ENCODE results near the gene ZNF716. TPM values are rescaled to one million over a fixed set of nuclear protein-coding genes. Genes with fewer than 3 reads are reported as not detected.
"Not testable (repeated sequence)": the region's sequence is repeated elsewhere in the genome, so short reads cannot be mapped to it uniquely, and the experiment has no call there.

Gene ZNF716
- total and polyA plus RNA-seq, 4 experiments from 2014 or later = not detected

DNA sequence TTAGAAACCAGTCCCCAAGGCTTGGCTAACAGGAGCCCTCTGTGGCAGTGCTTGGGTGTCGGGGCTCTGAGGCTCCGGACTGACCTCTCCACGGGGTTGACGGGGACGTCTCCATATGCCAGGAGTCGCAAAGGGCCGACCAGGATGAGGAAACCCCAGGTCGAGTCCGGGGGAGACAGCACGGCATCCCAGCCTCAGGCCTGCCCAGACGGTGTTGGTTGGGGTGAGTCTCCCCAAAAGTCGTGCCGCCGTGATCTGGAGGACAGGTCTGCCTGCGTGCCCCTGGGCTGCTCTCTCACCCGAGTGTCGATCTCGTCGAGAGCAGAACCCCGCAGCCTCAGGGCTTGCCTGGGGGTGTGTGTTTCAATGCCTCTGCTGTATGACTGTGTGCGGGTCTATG lies 35.0 kb downstream of the ZNF716 start:
- H3K4me3 Mint-ChIP-seq; H3K27ac ChIP-seq (ENCODE audit: low read depth, low read length); POLR2A ChIA-PET (ENCODE audit: partially characterized antibody); intact Hi-C loops (cut with micrococcal nuclease); H3K27me3 Mint-ChIP-seq; H3K4me1 Mint-ChIP-seq; H3K27me3 ChIP-seq (ENCODE audit: insufficient read depth, low read length); CTCF ChIA-PET (ENCODE audit: partially characterized antibody); H3K4me3 ChIP-seq (ENCODE audit: low read length in 2 of 2); H3K36me3 ChIP-seq (ENCODE audit: insufficient read depth, low read length); H3K4me1 ChIP-seq (ENCODE audit: insufficient read depth, low read length); H3K36me3 Mint-ChIP-seq; DNase-seq: not testable (repeated sequence)
- peaks cover 0 to 29% of the 10 kb centered on the region in 2 donors for H3K9me3 ChIP-seq (ENCODE audit: control insufficient read depth in 1 of 2, low read length in 2 of 2)
- peaks cover 0 to 30% (median 16%) of the 10 kb centered on the region in 8 donors for H3K9me3 Mint-ChIP-seq
- peak overlapping the region in 1 of 7 donors; percentile 48 for H3K27ac Mint-ChIP-seq

DNA sequence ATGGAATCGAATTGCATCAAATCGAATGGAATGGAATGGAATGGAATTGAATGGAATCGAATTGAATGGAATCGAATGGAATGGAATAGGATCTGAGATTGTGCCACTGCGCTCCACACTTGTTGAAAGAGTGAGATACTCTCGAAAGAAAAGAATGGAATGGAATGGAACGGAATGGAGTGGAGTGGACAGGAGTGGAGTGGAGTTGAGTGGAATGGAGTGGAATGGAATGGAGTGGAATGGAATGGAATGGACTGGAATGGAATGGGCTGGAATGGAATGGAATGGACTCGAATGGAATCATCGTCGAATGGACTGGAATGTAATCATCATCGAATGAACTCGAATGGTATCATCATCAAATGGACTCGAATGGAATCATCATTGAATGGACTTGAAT lies 38.0 kb downstream of the ZNF716 start:
- peaks cover 0 to 22% (median 11%) of the 10 kb centered on the region in 8 donors for H3K9me3 Mint-ChIP-seq
- peaks cover 0 to 34% of the 10 kb centered on the region in 2 donors for H3K9me3 ChIP-seq (ENCODE audit: control insufficient read depth in 1 of 2, low read length in 2 of 2)

DNA sequence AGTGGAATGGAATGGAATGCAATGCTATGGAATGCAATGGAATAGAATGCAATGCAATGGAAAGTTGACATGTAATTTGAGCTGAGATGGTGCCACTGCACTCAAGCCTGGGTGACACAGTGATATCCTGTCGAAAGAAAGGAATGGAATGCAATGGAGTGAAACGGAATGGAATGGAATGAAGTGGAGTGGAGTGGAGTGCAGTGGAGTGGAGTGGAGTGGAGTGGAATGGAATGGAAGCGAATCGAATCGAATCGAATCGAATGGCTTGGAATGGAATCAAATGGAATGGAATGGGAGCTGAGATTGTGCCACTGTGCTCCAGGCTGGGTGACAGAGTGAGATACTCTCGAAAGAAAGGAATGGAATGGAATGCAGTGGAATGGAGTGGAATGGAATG lies 45.1 kb downstream of the ZNF716 start:
- POLR2A ChIA-PET (ENCODE audit: partially characterized antibody); H3K4me1 ChIP-seq (ENCODE audit: insufficient read depth, low read length); H3K27ac ChIP-seq (ENCODE audit: low read depth, low read length); CTCF ChIA-PET (ENCODE audit: partially characterized antibody); H3K4me1 Mint-ChIP-seq; H3K36me3 Mint-ChIP-seq; H3K36me3 ChIP-seq (ENCODE audit: insufficient read depth, low read length); intact Hi-C loops (cut with micrococcal nuclease); H3K27ac Mint-ChIP-seq; H3K27me3 Mint-ChIP-seq; H3K4me3 Mint-ChIP-seq; H3K4me3 ChIP-seq (ENCODE audit: low read length in 2 of 2); H3K27me3 ChIP-seq (ENCODE audit: insufficient read depth, low read length); DNase-seq: not testable (repeated sequence)
- H3K9me3 Mint-ChIP-seq = peaks cover 0 to 18% (median 3%) of the 10 kb centered on the region in 8 donors
- peaks cover 0 to 19% of the 10 kb centered on the region in 2 donors for H3K9me3 ChIP-seq (ENCODE audit: control insufficient read depth in 1 of 2, low read length in 2 of 2)

More for the DNA sequence above, 38.0 kb downstream of the ZNF716 start:
- ChIA-PET POLR2A (ENCODE audit: partially characterized antibody) (no interaction called here), CTCF (ENCODE audit: partially characterized antibody) (no interaction called here)
- intact Hi-C loops (cut with micrococcal nuclease) = no loop called here
- DNase-seq = no peak
- no peaks in the 10 kb centered on the region for H3K36me3 ChIP-seq (ENCODE audit: insufficient read depth, low read length)
- Mint-ChIP-seq H3K27me3 (no peaks in the 10 kb centered on the region), H3K27ac (no peak overlapping the region), H3K4me3 (no peak overlapping the region), H3K4me1 (no peaks in the 10 kb centered on the region), H3K36me3 (no peaks in the 10 kb centered on the region)
- no peak overlapping the region for H3K4me3 ChIP-seq (ENCODE audit: low read length in 2 of 2)
- H3K4me1 ChIP-seq (ENCODE audit: insufficient read depth, low read length) = no peaks in the 10 kb centered on the region
- H3K27ac ChIP-seq (ENCODE audit: low read depth, low read length) = no peak overlapping the region
- no peaks in the 10 kb centered on the region for H3K27me3 ChIP-seq (ENCODE audit: insufficient read depth, low read length)

DNA sequence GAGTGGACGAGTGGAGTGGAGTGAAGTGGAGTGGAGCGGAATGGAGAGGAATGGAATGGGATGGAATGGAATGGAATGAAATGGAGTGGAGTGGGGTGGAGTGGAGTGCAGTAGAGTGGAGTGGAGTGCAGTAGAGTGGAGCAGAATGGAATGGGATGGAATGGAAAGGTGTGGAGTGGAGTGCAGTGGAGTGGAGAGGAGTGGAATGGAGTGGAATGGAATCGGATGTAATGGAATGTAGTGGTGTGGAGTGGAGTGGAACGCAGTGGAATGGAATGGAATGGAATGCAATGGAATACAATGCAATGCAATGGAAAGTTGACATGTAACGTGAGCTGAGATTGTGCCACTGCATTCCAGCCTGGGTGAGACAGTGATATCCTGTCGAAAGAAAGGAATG lies 46.4 kb downstream of the ZNF716 start:
- peaks cover 0 to 17% of the 10 kb centered on the region in 2 donors for H3K9me3 ChIP-seq (ENCODE audit: control insufficient read depth in 1 of 2, low read length in 2 of 2)
- H3K27me3 ChIP-seq (ENCODE audit: insufficient read depth, low read length) = no peaks in the 10 kb centered on the region
- POLR2A ChIA-PET (ENCODE audit: partially characterized antibody) = no interaction called here
- no peak for DNase-seq
- H3K27ac ChIP-seq (ENCODE audit: low read depth, low read length) = no peak overlapping the region
- Mint-ChIP-seq H3K27me3 (no peaks in the 10 kb centered on the region), H3K4me1 (no peaks in the 10 kb centered on the region), H3K9me3 (peaks cover 0 to 24% (median 9%) of the 10 kb centered on the region in 8 donors), H3K27ac (no peak overlapping the region), H3K36me3 (no peaks in the 10 kb centered on the region), H3K4me3 (no peak overlapping the region)
- intact Hi-C loops (cut with micrococcal nuclease) = no loop called here
- H3K36me3 ChIP-seq (ENCODE audit: insufficient read depth, low read length) = no peaks in the 10 kb centered on the region
- CTCF ChIA-PET (ENCODE audit: partially characterized antibody) = no interaction called here
- no peak overlapping the region for H3K4me3 ChIP-seq (ENCODE audit: low read length in 2 of 2)
- H3K4me1 ChIP-seq (ENCODE audit: insufficient read depth, low read length) = no peaks in the 10 kb centered on the region

DNA sequence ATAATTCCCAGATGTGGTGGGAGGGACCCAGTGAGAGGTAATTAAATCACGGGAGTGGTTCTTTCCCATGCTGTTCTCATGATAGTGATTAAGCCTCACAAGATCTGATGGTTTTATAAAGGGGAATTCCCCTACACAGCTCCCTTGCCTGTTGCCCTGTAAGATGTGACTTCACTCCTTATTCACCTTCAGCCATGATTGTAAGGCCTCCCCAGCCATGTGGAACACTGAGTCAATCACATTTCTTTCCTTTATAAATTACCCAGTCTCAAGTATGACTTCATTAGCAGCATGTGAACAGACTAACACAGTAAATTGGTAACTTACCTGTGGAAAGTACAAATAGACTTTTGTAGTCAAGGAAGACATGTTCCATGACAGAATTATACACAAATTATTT lies 55.2 kb downstream of the ZNF716 start:
- Mint-ChIP-seq H3K4me3 (no peak overlapping the region), H3K4me1 (no peaks in the 10 kb centered on the region), H3K27ac (no peak overlapping the region), H3K27me3 (no peaks in the 10 kb centered on the region), H3K9me3 (peaks cover 8 to 39% (median 25%) of the 10 kb centered on the region in 8 donors), H3K36me3 (no peaks in the 10 kb centered on the region)
- H3K36me3 ChIP-seq (ENCODE audit: insufficient read depth, low read length) = no peaks in the 10 kb centered on the region
- intact Hi-C loops (cut with micrococcal nuclease) = no loop called here
- no peak overlapping the region for H3K27ac ChIP-seq (ENCODE audit: low read depth, low read length)
- CTCF ChIA-PET (ENCODE audit: partially characterized antibody) = no interaction called here
- no peak for DNase-seq
- POLR2A ChIA-PET (ENCODE audit: partially characterized antibody) = no interaction called here
- H3K27me3 ChIP-seq (ENCODE audit: insufficient read depth, low read length) = no peaks in the 10 kb centered on the region
- H3K4me1 ChIP-seq (ENCODE audit: insufficient read depth, low read length) = no peaks in the 10 kb centered on the region
- no peak overlapping the region for H3K4me3 ChIP-seq (ENCODE audit: low read length in 2 of 2)
- H3K9me3 ChIP-seq (ENCODE audit: control insufficient read depth in 1 of 2, low read length in 2 of 2) = no peaks in the 10 kb centered on the region

Small RNA genes within 50 kb of the gene (microRNA-seq; reads per million reads assigned to microRNA genes)
- not detected for gene MIR3147 (ENCODE audit: borderline microRNAs expressed, borderline number of aligned reads, borderline replicate concordance)

Data from CD4-positive, alpha-beta memory T cell (primary cell).